Mucosa of descending colon (tissue), 3 donors: ENCODE measurements around the gene ADAM19. TPM values are rescaled to one million over a fixed set of nuclear protein-coding genes. Genes with fewer than 3 reads are reported as not detected.

Experiments used
- ATAC-seq: fragments of 200-7000 bp; cut with Tn5 transposase; one replicate; pipeline ENCODE4 v1.9.1; 2020; ENCODE audit warnings: mild to moderate bottlenecking, moderate library complexity
- DNase-seq, 3 donors: peaks; one replicate each; pipeline ENCODE4 v3.0.0-alpha.2; 2020
- H3K36me3 ChIP-seq: fragments of 200-600 bp; one replicate; pipeline ENCODE4 v1.8.0; 2021; ENCODE audit warnings: low read depth, mild to moderate bottlenecking
- H3K4me1 ChIP-seq: fragments of 200-600 bp; one replicate; pipeline ENCODE4 v1.8.0; 2021; ENCODE audit warnings: low read depth, mild to moderate bottlenecking
- H3K4me3 ChIP-seq: fragments of 200-600 bp; one replicate; pipeline ENCODE4 v1.8.0; 2021; ENCODE audit warnings: mild to moderate bottlenecking
- H3K9me3 ChIP-seq: fragments of 200-600 bp; one replicate; pipeline ENCODE4 v1.8.0; 2021; ENCODE audit warnings: mild to moderate bottlenecking
- intact Hi-C, 2 donors: fragments of 100-400 bp; cut with DNase I in 1 of 2; cut with micrococcal nuclease in 1 of 2; formaldehyde crosslinking; loops; one replicate each; pipeline versions ENCODE4 v1.11.0 to v1.11.1; 2022; cut with DNase I, micrococcal nuclease
- total RNA-seq, 3 donors: library from RNA; stranded (reverse); fragmentation: NEBNext Ultra II Directional in 2 of 3; extraction: Animal tissue kit (Norgen Biotek cat#: 25700) in 2 of 3; gene quantifications; one replicate each; pipeline versions ENCODE4 v1.2.1 to v1.2.4, GENCODE V29; 2021 to 2023
- TF ChIP-seq, protein P1 (sequence below): fragments of 200-600 bp; IDR thresholded peaks from one replicate; pipeline ENCODE4 v1.8.0; 2022; ENCODE audit warnings: antibody characterized with exemption, mild to moderate bottlenecking
- donor health status: DM: no; HTN: no; CAD: no; lungs with moderate emphysema.
- donor health status: DM: no; HTN: no; CAD: no.
- donor health status: DM: no; HTN: yes; CAD: no.

The ADAM19 gene
- total RNA-seq, 3 donors from 2014 or later: 6.4 to 32.6 (median 8.9) TPM

DNA sequence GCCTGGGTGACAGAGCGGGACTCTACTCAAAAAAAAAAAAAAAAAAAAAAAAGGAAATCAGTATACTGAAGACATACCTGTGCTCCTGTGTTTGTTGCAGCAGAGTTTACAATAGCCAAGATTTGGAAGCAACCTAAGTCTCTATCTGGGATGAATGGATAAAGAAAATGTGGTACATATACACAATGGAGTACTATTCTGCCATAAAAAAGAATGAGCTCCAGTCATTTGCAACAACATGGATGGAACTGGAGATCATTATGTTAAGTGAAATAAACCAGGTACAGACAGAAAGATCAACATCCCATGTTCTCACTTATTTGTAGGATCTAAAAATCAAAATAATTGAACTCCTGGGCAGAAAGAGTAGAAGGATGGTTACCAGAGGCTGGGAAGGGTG, 22.9 kb downstream of the ADAM19 start:
- intact Hi-C loops: no loop called here
- Histone ChIP-seq H3K9me3 (no peaks in the 10 kb centered on the region), H3K36me3 (no peaks in the 10 kb centered on the region), H3K4me3 (no peak overlapping the region), H3K4me1 (peaks cover 4% of the 10 kb centered on the region)
- no peak for DNase-seq
- TF ChIP-seq, protein P1, sequence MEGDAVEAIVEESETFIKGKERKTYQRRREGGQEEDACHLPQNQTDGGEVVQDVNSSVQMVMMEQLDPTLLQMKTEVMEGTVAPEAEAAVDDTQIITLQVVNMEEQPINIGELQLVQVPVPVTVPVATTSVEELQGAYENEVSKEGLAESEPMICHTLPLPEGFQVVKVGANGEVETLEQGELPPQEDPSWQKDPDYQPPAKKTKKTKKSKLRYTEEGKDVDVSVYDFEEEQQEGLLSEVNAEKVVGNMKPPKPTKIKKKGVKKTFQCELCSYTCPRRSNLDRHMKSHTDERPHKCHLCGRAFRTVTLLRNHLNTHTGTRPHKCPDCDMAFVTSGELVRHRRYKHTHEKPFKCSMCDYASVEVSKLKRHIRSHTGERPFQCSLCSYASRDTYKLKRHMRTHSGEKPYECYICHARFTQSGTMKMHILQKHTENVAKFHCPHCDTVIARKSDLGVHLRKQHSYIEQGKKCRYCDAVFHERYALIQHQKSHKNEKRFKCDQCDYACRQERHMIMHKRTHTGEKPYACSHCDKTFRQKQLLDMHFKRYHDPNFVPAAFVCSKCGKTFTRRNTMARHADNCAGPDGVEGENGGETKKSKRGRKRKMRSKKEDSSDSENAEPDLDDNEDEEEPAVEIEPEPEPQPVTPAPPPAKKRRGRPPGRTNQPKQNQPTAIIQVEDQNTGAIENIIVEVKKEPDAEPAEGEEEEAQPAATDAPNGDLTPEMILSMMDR: no peak
- ATAC-seq: no peak

DNA sequence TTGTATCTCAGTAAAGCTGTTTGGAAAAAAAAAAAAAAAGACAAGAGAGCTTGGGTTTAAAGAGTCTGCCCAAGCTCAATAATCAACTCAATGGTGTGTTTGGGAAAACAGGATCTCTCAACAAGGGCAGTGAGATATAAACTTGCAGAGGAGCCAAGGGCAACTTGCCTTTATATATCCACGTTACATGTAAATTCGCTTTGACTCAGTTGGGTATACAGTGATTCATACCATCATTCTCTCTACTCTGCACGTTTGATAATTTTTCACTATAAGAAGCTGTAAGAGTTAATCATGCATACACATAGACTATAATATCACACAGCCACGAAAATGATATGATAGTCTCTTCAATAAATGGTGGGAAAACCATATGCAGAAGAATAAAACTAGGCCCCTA, 24.9 kb downstream of the ADAM19 start:
- DNase-seq (no peak), ATAC-seq (no peak)
- Histone ChIP-seq H3K36me3 (no peaks in the 10 kb centered on the region), H3K4me1 (peaks cover 4% of the 10 kb centered on the region), H3K9me3 (no peaks in the 10 kb centered on the region), H3K4me3 (no peak overlapping the region)
- intact Hi-C loops: no loop called here
- TF ChIP-seq, protein P1: no peak

DNA sequence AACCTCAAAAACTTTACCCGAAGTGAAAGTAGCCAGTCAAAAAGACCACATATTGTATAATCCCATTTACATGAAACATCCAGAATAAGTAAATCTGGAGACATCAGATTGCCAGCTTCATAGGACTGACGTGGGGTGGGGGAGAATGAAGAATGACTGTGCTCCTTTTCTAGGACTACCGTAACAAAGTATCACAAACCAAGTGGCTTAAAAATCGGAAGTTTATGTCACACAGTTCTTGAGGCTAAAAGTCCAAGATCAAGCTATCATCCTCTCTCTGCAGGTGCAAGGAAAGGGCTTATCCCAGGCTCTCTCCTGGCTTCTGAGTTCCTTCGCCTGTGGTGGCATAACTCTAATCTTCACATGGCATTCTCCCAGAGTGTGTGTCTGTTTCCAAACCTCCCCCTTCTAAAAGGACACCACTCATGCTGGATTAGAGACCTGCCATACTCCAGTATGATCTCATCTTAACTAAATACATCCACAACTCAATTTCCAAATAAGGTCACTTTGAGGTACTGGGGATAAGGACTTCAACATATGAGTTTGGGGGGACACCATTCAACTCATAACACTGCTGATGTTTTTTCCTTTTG, 25.5 kb downstream of the ADAM19 start:
- Histone ChIP-seq H3K4me3 (no peak overlapping the region), H3K36me3 (no peaks in the 10 kb centered on the region), H3K4me1 (peaks cover 4% of the 10 kb centered on the region), H3K9me3 (no peaks in the 10 kb centered on the region)
- no peak for DNase-seq
- TF ChIP-seq, protein P1: no peak
- intact Hi-C loops: no loop called here
- no peak for ATAC-seq

DNA sequence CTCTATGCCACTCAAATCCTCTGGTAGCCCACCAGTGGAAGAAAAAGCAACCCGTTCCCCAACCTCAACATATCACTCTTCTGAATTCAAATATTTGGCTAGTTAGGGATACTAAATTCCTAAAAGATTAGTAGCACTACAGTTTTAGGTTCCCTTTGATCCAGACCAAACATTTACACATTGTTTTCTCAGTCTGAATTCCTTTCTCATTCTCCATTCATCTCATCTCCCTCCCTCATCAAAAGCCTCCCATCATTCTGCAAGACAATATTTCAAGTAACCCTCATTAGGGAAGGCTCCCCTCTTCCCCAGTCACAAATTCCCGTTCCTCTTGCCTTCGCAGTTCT, 26.3 kb downstream of the ADAM19 start:
- ATAC-seq (no peak), DNase-seq (no peak)
- H3K36me3 ChIP-seq: no peaks in the 10 kb centered on the region
- peaks cover 4% of the 10 kb centered on the region for H3K4me1 ChIP-seq
- TF ChIP-seq, protein P1: no peak
- intact Hi-C loops: no loop called here
- no peaks in the 10 kb centered on the region for H3K9me3 ChIP-seq
- no peak overlapping the region for H3K4me3 ChIP-seq

DNA sequence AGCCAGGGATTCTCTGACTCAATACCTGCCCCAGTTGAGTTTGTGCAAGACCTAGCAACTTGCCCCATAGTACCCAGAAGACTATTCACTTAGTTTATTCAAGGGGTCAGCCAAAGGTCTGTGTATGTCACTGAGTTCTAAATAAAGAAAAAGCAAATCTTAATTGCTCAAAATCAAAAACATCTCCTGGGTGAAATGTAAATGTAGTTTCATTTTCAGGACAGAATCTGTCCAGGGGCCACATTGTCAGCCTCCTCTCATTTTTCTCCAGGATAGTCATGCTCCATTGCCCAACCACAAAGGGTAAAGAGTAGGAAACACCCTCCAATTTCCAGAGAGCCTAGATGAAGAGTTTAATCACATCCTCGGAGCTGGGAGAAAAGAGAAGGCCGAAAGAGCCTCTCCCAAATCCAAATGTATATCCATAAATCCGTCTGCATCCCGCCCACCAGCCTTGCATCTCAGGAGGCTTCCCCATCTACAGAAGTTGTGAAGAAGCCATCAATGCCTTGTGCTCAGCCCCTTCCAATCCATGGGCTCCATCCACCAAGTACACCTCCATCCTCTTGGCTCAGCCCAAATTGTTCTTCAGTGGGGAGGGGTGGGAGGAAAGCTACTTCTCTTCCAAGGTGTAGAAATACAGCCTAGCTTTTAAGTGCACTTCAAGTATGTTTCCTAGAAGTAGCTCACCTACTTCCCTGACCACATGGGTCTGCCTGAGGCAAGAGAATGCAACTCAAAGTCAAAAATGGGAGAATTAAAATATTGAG, 26.9 kb downstream of the ADAM19 start:
- Histone ChIP-seq H3K4me1 (peaks cover 4% of the 10 kb centered on the region), H3K36me3 (no peaks in the 10 kb centered on the region), H3K4me3 (no peak overlapping the region), H3K9me3 (no peaks in the 10 kb centered on the region)
- TF ChIP-seq, protein P1: no peak
- ATAC-seq (peak; percentile 15), DNase-seq (no peak)
- intact Hi-C loops: no loop called here
